ENCODE results near the gene IL21R. TPM values are rescaled to one million over a fixed set of nuclear protein-coding genes. Genes with fewer than 3 reads are reported as not detected.

The IL21R gene
- total RNA-seq, 5 donors from 2014 or later (not counting 1 experiment from before 2014, with no cell fraction given), result 35.6 to 44.3 (median 38.2) TPM

- H3K4me3 ChIP-seq (ENCODE audit: control insufficient read depth in 1 of 2, extremely low read depth in 1 of 2, low read length in 1 of 2), result no peak overlapping the region
- no peaks in the 10 kb centered on the region for H3K9me3 ChIP-seq
- ATAC-seq (replicated peaks in 1 of 4) (no peak), DNase-seq (no peak)
- 100% methylated on average over 2 of the region's 6 CpGs for WGBS (ENCODE audit: insufficient coverage)
- peaks cover 0 to 27% of the 10 kb centered on the region in 2 experiments for H3K4me1 ChIP-seq (ENCODE audit: control insufficient read depth in 1 of 2, extremely low read depth in 1 of 2, insufficient read depth in 2 of 2, low read length in 2 of 2)
- H3K27me3 ChIP-seq (replicated peaks in 1 of 2; ENCODE audit: control insufficient read depth in 2 of 2, extremely low read depth in 1 of 2, insufficient read depth in 2 of 2, low read length in 1 of 2), result no peaks in the 10 kb centered on the region
- peak overlapping the region; percentile 19 to 52 for H3K27ac Mint-ChIP-seq
- H3K36me3 Mint-ChIP-seq, result peaks cover 66% of the 10 kb centered on the region
- H3K9me3 Mint-ChIP-seq, result no peaks in the 10 kb centered on the region
- POLR2A ChIA-PET, result interaction anchor here in 1 of 2 donors (1.1 kb wide), 1 partner anchor 33 kb away, joined by 11 read pairs; no protein-coding TSS in a partner anchor
- H3K27me3 Mint-ChIP-seq, result no peaks in the 10 kb centered on the region
- CTCF ChIA-PET, result interaction anchor here in 1 of 2 donors (0.5 kb wide), 1 partner anchor 15 kb away, joined by 3 read pairs; no protein-coding TSS in a partner anchor
- peaks cover 22 to 93% of the 10 kb centered on the region in 2 donors for H3K36me3 ChIP-seq (ENCODE audit: control insufficient read depth in 2 of 2, extremely low read depth in 1 of 2, insufficient read depth in 1 of 2, low read length in 1 of 2)
- no peak overlapping the region for H3K4me3 Mint-ChIP-seq
- H3K27ac ChIP-seq (ENCODE audit: low read length), result no peak overlapping the region
- H3K4me1 Mint-ChIP-seq, result peaks cover 5 to 13% (median 13%) of the 10 kb centered on the region in 3 donors
Measured at GRCh38 chr16:27437946-27438345, 36.0 kb downstream of the IL21R start.

GRCh38 chr16:27439271-27440018 lies 37.5 kb downstream of the IL21R start:
- Mint-ChIP-seq H3K9me3 (peaks cover 0 to 6% (median 0%) of the 10 kb centered on the region in 3 donors), H3K4me1 (peaks cover 2 to 9% (median 9%) of the 10 kb centered on the region in 3 donors), H3K4me3 (no peak overlapping the region), H3K27me3 (no peaks in the 10 kb centered on the region), H3K27ac (peak overlapping the region; percentile 3 to 62), H3K36me3 (peaks cover 68% of the 10 kb centered on the region)
- no peak for DNase-seq
- WGBS (ENCODE audit: insufficient coverage), result 88% methylated on average over 18 of the region's 18 CpGs
- ChIA-PET CTCF (interaction anchor here in 1 of 2 donors (0.6 kb wide), 1 partner anchor 74 kb away, joined by 3 read pairs; no protein-coding TSS in a partner anchor), POLR2A (interaction anchor here in 1 of 2 donors (0.6 to 0.8 kb wide), 2 partner anchors 8 to 122 kb away, joined by 3 to 4 read pairs; no protein-coding TSS in a partner anchor)
- H3K9me3 ChIP-seq, result no peaks in the 10 kb centered on the region
- peaks cover 0 to 27% of the 10 kb centered on the region in 2 experiments for H3K4me1 ChIP-seq (ENCODE audit: control insufficient read depth in 1 of 2, extremely low read depth in 1 of 2, insufficient read depth in 2 of 2, low read length in 2 of 2)
- H3K27me3 ChIP-seq (replicated peaks in 1 of 2; ENCODE audit: control insufficient read depth in 2 of 2, extremely low read depth in 1 of 2, insufficient read depth in 2 of 2, low read length in 1 of 2), result no peaks in the 10 kb centered on the region
- H3K27ac ChIP-seq (ENCODE audit: low read length), result no peak overlapping the region
- ATAC-seq (replicated peaks in 1 of 4), result no peak
- H3K36me3 ChIP-seq (ENCODE audit: control insufficient read depth in 2 of 2, extremely low read depth in 1 of 2, insufficient read depth in 1 of 2, low read length in 1 of 2), result peaks cover 22 to 93% of the 10 kb centered on the region in 2 donors
- no peak overlapping the region for H3K4me3 ChIP-seq (ENCODE audit: control insufficient read depth in 1 of 2, extremely low read depth in 1 of 2, low read length in 1 of 2)

- H3K36me3 Mint-ChIP-seq, result peaks cover 75% of the 10 kb centered on the region
- CTCF ChIA-PET, result no interaction called here
- POLR2A ChIA-PET, result no interaction called here
Measured at GRCh38 chr16:27441276-27441675, 39.3 kb downstream of the IL21R start.

GRCh38 chr16:27441998-27442397 lies 40.0 kb downstream of the IL21R start:
- Mint-ChIP-seq H3K36me3 (peaks cover 76% of the 10 kb centered on the region), H3K27ac (peak overlapping the region in 1 of 2 donors; percentile 28), H3K4me3 (no peak overlapping the region), H3K27me3 (no peaks in the 10 kb centered on the region), H3K4me1 (peaks cover 23 to 31% (median 29%) of the 10 kb centered on the region in 3 donors), H3K9me3 (peaks cover 0 to 7% (median 0%) of the 10 kb centered on the region in 3 donors)
- no peak for ATAC-seq (replicated peaks in 1 of 4)
- Histone ChIP-seq H3K4me3 (ENCODE audit: control insufficient read depth in 1 of 2, extremely low read depth in 1 of 2, low read length in 1 of 2) (no peak overlapping the region), H3K9me3 (no peaks in the 10 kb centered on the region), H3K27ac (ENCODE audit: low read length) (no peak overlapping the region), H3K4me1 (ENCODE audit: control insufficient read depth in 1 of 2, extremely low read depth in 1 of 2, insufficient read depth in 2 of 2, low read length in 2 of 2) (peaks cover 12 to 42% of the 10 kb centered on the region in 2 experiments), H3K27me3 (replicated peaks in 1 of 2; ENCODE audit: control insufficient read depth in 2 of 2, extremely low read depth in 1 of 2, insufficient read depth in 2 of 2, low read length in 1 of 2) (no peaks in the 10 kb centered on the region), H3K36me3 (ENCODE audit: control insufficient read depth in 2 of 2, extremely low read depth in 1 of 2, insufficient read depth in 1 of 2, low read length in 1 of 2) (peaks cover 27 to 88% of the 10 kb centered on the region in 2 donors)
- POLR2A ChIA-PET, result no interaction called here
- WGBS (ENCODE audit: insufficient coverage), result 98% methylated on average over 4 of the region's 8 CpGs
- DNase-seq, result no peak
- CTCF ChIA-PET, result no interaction called here

More at GRCh38 chr16:27441276-27441675, 39.3 kb downstream of the IL21R start:
- ATAC-seq (replicated peaks in 1 of 4), result no peak
- Histone ChIP-seq H3K4me3 (ENCODE audit: control insufficient read depth in 1 of 2, extremely low read depth in 1 of 2, low read length in 1 of 2) (no peak overlapping the region), H3K36me3 (ENCODE audit: control insufficient read depth in 2 of 2, extremely low read depth in 1 of 2, insufficient read depth in 1 of 2, low read length in 1 of 2) (peaks cover 27 to 94% of the 10 kb centered on the region in 2 donors), H3K27me3 (replicated peaks in 1 of 2; ENCODE audit: control insufficient read depth in 2 of 2, extremely low read depth in 1 of 2, insufficient read depth in 2 of 2, low read length in 1 of 2) (no peaks in the 10 kb centered on the region), H3K9me3 (no peaks in the 10 kb centered on the region), H3K27ac (ENCODE audit: low read length) (no peak overlapping the region), H3K4me1 (ENCODE audit: control insufficient read depth in 1 of 2, extremely low read depth in 1 of 2, insufficient read depth in 2 of 2, low read length in 2 of 2) (peaks cover 7 to 35% of the 10 kb centered on the region in 2 experiments)
- peaks cover 16 to 24% (median 22%) of the 10 kb centered on the region in 3 donors for H3K4me1 Mint-ChIP-seq
- WGBS (ENCODE audit: insufficient coverage), result 94% methylated on average over 5 of the region's 5 CpGs
- peaks cover 0 to 7% (median 0%) of the 10 kb centered on the region in 3 donors for H3K9me3 Mint-ChIP-seq
- H3K27me3 Mint-ChIP-seq, result no peaks in the 10 kb centered on the region
- no peak overlapping the region for H3K4me3 Mint-ChIP-seq
- peak in 1 of 35 experiments; percentile 0 for DNase-seq
- peak overlapping the region; percentile 52 to 68 for H3K27ac Mint-ChIP-seq

- WGBS (ENCODE audit: insufficient coverage), result 100% methylated on average over 2 of the region's 2 CpGs
- peaks cover 75% of the 10 kb centered on the region for H3K36me3 Mint-ChIP-seq
Measured at GRCh38 chr16:27444015-27444414, 42.0 kb downstream of the IL21R start.

GRCh38 chr16:27444470-27444869 lies 42.5 kb downstream of the IL21R start:
- H3K36me3 Mint-ChIP-seq, result peaks cover 74% of the 10 kb centered on the region
- H3K4me3 Mint-ChIP-seq, result no peak overlapping the region
- peaks cover 22 to 85% of the 10 kb centered on the region in 2 donors for H3K36me3 ChIP-seq (ENCODE audit: control insufficient read depth in 2 of 2, extremely low read depth in 1 of 2, insufficient read depth in 1 of 2, low read length in 1 of 2)
- no peak overlapping the region for H3K27ac ChIP-seq (ENCODE audit: low read length)
- H3K4me3 ChIP-seq (ENCODE audit: control insufficient read depth in 1 of 2, extremely low read depth in 1 of 2, low read length in 1 of 2), result peak overlapping the region in 1 of 2 donors; percentile 19
- peaks cover 43 to 51% (median 47%) of the 10 kb centered on the region in 3 donors for H3K4me1 Mint-ChIP-seq
- H3K27me3 ChIP-seq (replicated peaks in 1 of 2; ENCODE audit: control insufficient read depth in 2 of 2, extremely low read depth in 1 of 2, insufficient read depth in 2 of 2, low read length in 1 of 2), result no peaks in the 10 kb centered on the region
- ChIA-PET POLR2A (interaction anchor here in 1 of 2 donors (7.6 kb wide), 1 partner anchor 41 kb away, joined by 88 read pairs; the partner anchor contains the start of gene IL21R), CTCF (interaction anchor here in 1 of 2 donors (1.2 kb wide), 1 partner anchor 37 kb away, joined by 4 read pairs; no protein-coding TSS in a partner anchor)
- peaks cover 0 to 7% (median 0%) of the 10 kb centered on the region in 3 donors for H3K9me3 Mint-ChIP-seq
- no peak for ATAC-seq (replicated peaks in 1 of 4)
- no peaks in the 10 kb centered on the region for H3K9me3 ChIP-seq
- 100% methylated on average over 1 of the region's 5 CpGs for WGBS (ENCODE audit: insufficient coverage)
- no peaks in the 10 kb centered on the region for H3K27me3 Mint-ChIP-seq
- H3K27ac Mint-ChIP-seq, result no peak overlapping the region
- peaks cover 13 to 59% of the 10 kb centered on the region in 2 experiments for H3K4me1 ChIP-seq (ENCODE audit: control insufficient read depth in 1 of 2, extremely low read depth in 1 of 2, insufficient read depth in 2 of 2, low read length in 2 of 2)
- DNase-seq, result no peak

More at GRCh38 chr16:27444015-27444414, 42.0 kb downstream of the IL21R start:
- peaks cover 0 to 7% (median 0%) of the 10 kb centered on the region in 3 donors for H3K9me3 Mint-ChIP-seq
- H3K4me3 Mint-ChIP-seq, result no peak overlapping the region
- Histone ChIP-seq H3K4me3 (ENCODE audit: control insufficient read depth in 1 of 2, extremely low read depth in 1 of 2, low read length in 1 of 2) (peak overlapping the region in 1 of 2 donors; percentile 19), H3K27ac (ENCODE audit: low read length) (no peak overlapping the region), H3K36me3 (ENCODE audit: control insufficient read depth in 2 of 2, extremely low read depth in 1 of 2, insufficient read depth in 1 of 2, low read length in 1 of 2) (peaks cover 22 to 85% of the 10 kb centered on the region in 2 donors), H3K27me3 (replicated peaks in 1 of 2; ENCODE audit: control insufficient read depth in 2 of 2, extremely low read depth in 1 of 2, insufficient read depth in 2 of 2, low read length in 1 of 2) (no peaks in the 10 kb centered on the region), H3K4me1 (ENCODE audit: control insufficient read depth in 1 of 2, extremely low read depth in 1 of 2, insufficient read depth in 2 of 2, low read length in 2 of 2) (peaks cover 13 to 57% of the 10 kb centered on the region in 2 experiments), H3K9me3 (no peaks in the 10 kb centered on the region)
- DNase-seq, result no peak
- ATAC-seq (replicated peaks in 1 of 4), result no peak
- H3K4me1 Mint-ChIP-seq, result peaks cover 42 to 49% (median 43%) of the 10 kb centered on the region in 3 donors
- H3K27me3 Mint-ChIP-seq, result no peaks in the 10 kb centered on the region
- no peak overlapping the region for H3K27ac Mint-ChIP-seq
- ChIA-PET POLR2A (no interaction called here), CTCF (interaction anchor here in 1 of 2 donors (1.2 kb wide), 1 partner anchor 36 kb away, joined by 4 read pairs; no protein-coding TSS in a partner anchor)
